Trophoblast cell (in vitro differentiated cells and primary cell): ENCODE results near the gene RGR.

Experiments
- DNase-seq, 2 donors: peaks; one replicate each; pipeline ENCODE4 v3.0.0-alpha.2; 2016
- H2AFZ ChIP-seq: 2 replicates; pipeline ENCODE4 v1.6.1; 2013; ENCODE audit warnings: low read length, moderate library complexity, mild to moderate bottlenecking; ENCODE audit not compliant: insufficient read depth, poor library complexity
- H2AK5ac ChIP-seq: 2 replicates; pipeline ENCODE4 v1.6.1; 2013; ENCODE audit warnings: mild to moderate bottlenecking, low read length
- H2BK120ac ChIP-seq: 2 replicates; pipeline ENCODE4 v1.6.1; 2013; ENCODE audit warnings: low read length, mild to moderate bottlenecking, moderate library complexity; ENCODE audit not compliant: insufficient read depth, poor library complexity
- H2BK12ac ChIP-seq: 2 replicates; pipeline ENCODE4 v1.6.1; 2013; ENCODE audit warnings: mild to moderate bottlenecking, low read length, moderate library complexity
- H2BK5ac ChIP-seq: 2 replicates; pipeline ENCODE4 v1.6.1; 2013; ENCODE audit warnings: low read length, low read depth, moderate library complexity, mild to moderate bottlenecking; ENCODE audit not compliant: poor library complexity
- H3K14ac ChIP-seq: 2 replicates; pipeline ENCODE4 v1.6.1; 2013; ENCODE audit warnings: mild to moderate bottlenecking, low read length
- H3K18ac ChIP-seq: 2 replicates; pipeline ENCODE4 v1.6.1; 2013; ENCODE audit warnings: mild to moderate bottlenecking, low read length
- H3K23ac ChIP-seq: 2 replicates; pipeline ENCODE4 v1.6.1; 2013; ENCODE audit warnings: low read length
- H3K27ac ChIP-seq: 2 replicates; pipeline ENCODE4 v1.5.1; 2013; ENCODE audit warnings: low read depth, mild to moderate bottlenecking, inconsistent platforms, low read length, moderate library complexity
- H3K27me3 ChIP-seq: 2 replicates; pipeline ENCODE4 v1.6.1; 2013; ENCODE audit warnings: inconsistent platforms, mild to moderate bottlenecking, low read length, moderate library complexity; ENCODE audit not compliant: insufficient read depth
- H3K36me3 ChIP-seq, 2 experiments: 1 replicate in 1 of 2; 2 replicates in 1 of 2; pipeline ENCODE4 v1.6.1; 2013; ENCODE audit warnings: low read length in 2 of 2, mild to moderate bottlenecking in 2 of 2, moderate library complexity in 1 of 2; ENCODE audit not compliant: insufficient read depth in 2 of 2, control insufficient read depth in 1 of 2
- H3K4ac ChIP-seq: 2 replicates; pipeline ENCODE4 v1.6.1; 2013; ENCODE audit warnings: low read depth, mild to moderate bottlenecking, low read length, moderate library complexity
- H3K4me1 ChIP-seq, 2 experiments: 1 replicate in 1 of 2; 2 replicates in 1 of 2; pipeline ENCODE4 v1.6.1; 2013; ENCODE audit warnings: low read length in 2 of 2, mild to moderate bottlenecking in 2 of 2, moderate library complexity in 1 of 2; ENCODE audit not compliant: insufficient read depth in 2 of 2, control insufficient read depth in 1 of 2
- H3K4me2 ChIP-seq: 2 replicates; pipeline ENCODE4 v1.6.1; 2013; ENCODE audit warnings: inconsistent platforms, mild to moderate bottlenecking, low read length, moderate library complexity
- H3K4me3 ChIP-seq: 2 replicates; pipeline ENCODE4 v1.5.1; 2013; ENCODE audit warnings: mild to moderate bottlenecking, low read depth, low read length, inconsistent platforms
- H3K79me1 ChIP-seq: one replicate; pipeline ENCODE4 v1.6.1; 2013; ENCODE audit warnings: low read length
- H3K79me2 ChIP-seq: 2 replicates; pipeline ENCODE4 v1.6.1; 2013; ENCODE audit warnings: low read length, mild to moderate bottlenecking; ENCODE audit not compliant: control insufficient read depth, insufficient read depth, poor library complexity
- H3K9ac ChIP-seq: 2 replicates; pipeline ENCODE4 v1.6.1; 2013; ENCODE audit warnings: mild to moderate bottlenecking, low read length
- H3K9me3 ChIP-seq: 2 replicates; pipeline ENCODE4 v1.6.1; 2013; ENCODE audit warnings: low read depth, mild to moderate bottlenecking, control low read depth, inconsistent platforms, low read length; ENCODE audit not compliant: insufficient read depth
- H4K12ac ChIP-seq: 2 replicates; pipeline ENCODE4 v1.6.1; 2013; ENCODE audit warnings: low read depth, mild to moderate bottlenecking, low read length, moderate library complexity
- H4K8ac ChIP-seq: 2 replicates; pipeline ENCODE4 v1.6.1; 2013; ENCODE audit warnings: low read depth, mild to moderate bottlenecking, low read length, moderate library complexity
- H4K91ac ChIP-seq: one replicate; pipeline ENCODE4 v1.6.1; 2013; ENCODE audit warnings: low read depth, mild to moderate bottlenecking, low read length, moderate library complexity
- WGBS: extraction: QIAGEN DNeasy Blood & Tissue Kit; methylation state at CpG from one replicate; pipeline ENCODE4 v1.1.7; 2013; ENCODE audit warnings: missing lambda C conversion rate; ENCODE audit not compliant: insufficient read length, insufficient coverage; ENCODE audit errors: extremely low coverage; 5-methylcytosine and 5-hydroxymethylcytosine counted together

Gene RGR

DNA sequence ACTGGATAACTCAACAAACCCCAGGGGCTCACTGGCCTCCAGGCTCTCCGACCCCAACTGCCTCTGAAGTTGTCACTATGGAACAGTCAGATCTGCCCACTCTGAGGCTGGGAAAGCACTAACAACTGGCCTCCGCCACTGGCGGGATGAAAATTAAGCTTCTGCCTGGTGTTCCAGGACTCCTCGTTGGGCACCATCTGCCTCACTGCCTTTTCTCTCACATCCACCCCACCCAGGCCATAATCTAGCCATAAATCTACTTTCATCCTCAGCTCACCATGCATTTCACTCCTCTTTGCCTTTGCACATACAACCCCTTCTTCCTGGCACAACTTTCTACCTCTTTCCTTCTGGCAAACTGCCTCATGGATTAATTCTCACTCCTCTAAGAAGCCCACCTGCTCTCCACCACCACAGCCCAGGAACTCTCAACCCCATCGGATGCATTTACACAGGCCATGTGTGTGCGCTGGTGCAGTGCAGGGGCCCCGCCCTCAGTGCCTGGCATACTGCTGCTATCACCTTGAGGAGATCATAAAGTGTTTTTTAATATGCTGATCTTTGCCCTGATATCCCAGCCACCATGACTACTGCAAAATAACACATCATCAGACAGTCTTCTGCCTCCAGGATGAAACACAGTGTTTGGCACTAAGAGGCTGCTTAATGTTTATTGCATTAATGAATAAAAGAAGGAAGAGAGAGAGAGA, 46.5 kb upstream of the RGR start:
- H2BK5ac ChIP-seq: no peak overlapping the region
- H3K79me2 ChIP-seq: no peaks in the 10 kb centered on the region
- no peak for DNase-seq
- H3K36me3 ChIP-seq: no peaks in the 10 kb centered on the region
- H3K79me1 ChIP-seq: no peaks in the 10 kb centered on the region
- no peak overlapping the region for H3K9ac ChIP-seq
- no peak overlapping the region for H3K18ac ChIP-seq
- no peaks in the 10 kb centered on the region for H3K9me3 ChIP-seq
- H4K8ac ChIP-seq: no peak overlapping the region
- H4K91ac ChIP-seq: no peak overlapping the region
- no peak overlapping the region for H3K23ac ChIP-seq
- H3K27me3 ChIP-seq: peaks cover 29% of the 10 kb centered on the region
- no peak overlapping the region for H2AK5ac ChIP-seq
- no peak overlapping the region for H2BK120ac ChIP-seq
- H2BK12ac ChIP-seq: no peak overlapping the region
- H4K12ac ChIP-seq: no peak overlapping the region
- H3K27ac ChIP-seq: no peak overlapping the region
- H3K4me2 ChIP-seq: no peak overlapping the region
- no peak overlapping the region for H3K14ac ChIP-seq
- H3K4me1 ChIP-seq: peaks cover 3 to 5% of the 10 kb centered on the region in 2 experiments
- no CpG with 5 or more reads among the region's 7 CpGs for WGBS
- H2AFZ ChIP-seq: no peak overlapping the region
- H3K4me3 ChIP-seq: no peak overlapping the region
- H3K4ac ChIP-seq: no peak overlapping the region

DNA sequence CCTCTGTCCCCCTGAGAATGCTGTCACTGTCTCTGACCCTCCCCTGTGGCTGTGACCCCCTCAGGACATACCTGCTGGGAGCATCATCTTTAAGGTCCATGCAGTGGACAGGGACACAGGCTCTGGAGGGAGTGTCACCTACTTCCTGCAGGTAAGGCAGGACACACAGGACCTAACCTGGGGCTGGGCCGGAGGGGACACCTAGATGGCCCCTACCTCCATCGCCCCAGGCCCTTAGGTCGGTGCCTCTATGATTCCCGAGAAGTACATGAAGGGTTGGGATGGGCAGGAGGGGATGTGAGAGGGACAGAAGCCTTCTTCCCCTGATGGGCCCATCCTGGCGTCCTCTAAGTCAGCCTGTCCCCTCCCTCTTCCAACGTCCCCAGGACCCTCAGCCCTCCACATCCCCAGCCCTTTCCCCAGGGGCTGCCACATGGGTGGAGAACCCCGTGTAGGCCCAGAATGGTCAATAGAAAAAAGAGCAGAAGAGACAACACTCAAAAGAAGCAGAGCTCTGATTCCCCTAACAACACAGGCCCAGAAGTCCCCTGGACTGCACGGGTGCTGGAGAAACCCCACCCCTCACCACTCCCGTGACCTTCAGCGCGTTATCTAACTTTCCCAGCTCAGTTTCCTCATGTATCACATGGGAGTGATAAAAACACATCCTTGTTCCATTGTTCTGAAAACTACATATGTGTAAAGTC, 44.2 kb upstream of the RGR start:
- Histone ChIP-seq H3K79me1 (no peaks in the 10 kb centered on the region), H3K14ac (no peak overlapping the region), H4K12ac (no peak overlapping the region), H3K4ac (no peak overlapping the region), H2AFZ (no peak overlapping the region), H4K91ac (no peak overlapping the region), H3K23ac (no peak overlapping the region), H3K36me3 (no peaks in the 10 kb centered on the region), H3K79me2 (no peaks in the 10 kb centered on the region), H3K4me1 (no peaks in the 10 kb centered on the region), H2BK5ac (no peak overlapping the region), H3K4me2 (no peak overlapping the region), H3K27me3 (peaks cover 7% of the 10 kb centered on the region), H2AK5ac (no peak overlapping the region), H3K9ac (no peak overlapping the region), H2BK12ac (no peak overlapping the region), H3K27ac (no peak overlapping the region), H3K9me3 (no peaks in the 10 kb centered on the region), H3K4me3 (no peak overlapping the region), H4K8ac (no peak overlapping the region), H3K18ac (no peak overlapping the region), H2BK120ac (no peak overlapping the region)
- WGBS: no CpG with 5 or more reads among the region's 11 CpGs
- no peak for DNase-seq

DNA sequence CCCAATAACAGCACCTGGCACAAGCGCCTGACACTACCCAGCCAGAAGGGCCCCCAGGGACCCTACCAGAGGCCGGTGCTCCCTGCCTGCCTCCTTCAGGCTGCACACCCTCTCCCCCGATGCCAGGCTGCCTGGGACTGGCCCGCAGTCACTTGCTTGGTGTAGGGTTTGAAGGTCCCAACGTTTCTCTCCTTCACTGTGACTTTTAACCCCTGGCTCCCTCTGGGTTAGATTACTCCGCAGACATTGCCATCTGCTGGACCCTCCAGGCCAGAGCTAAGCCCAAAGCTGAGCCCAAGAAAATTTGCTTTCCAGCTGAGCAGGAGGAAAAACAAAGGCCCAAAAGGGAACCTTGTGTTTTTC, 43.6 kb upstream of the RGR start:
- no peak for DNase-seq
- no peak overlapping the region for H3K27ac ChIP-seq
- H3K79me1 ChIP-seq: no peaks in the 10 kb centered on the region
- no peak overlapping the region for H3K14ac ChIP-seq
- H3K4me2 ChIP-seq: no peak overlapping the region
- no peak overlapping the region for H2BK5ac ChIP-seq
- H4K12ac ChIP-seq: no peak overlapping the region
- WGBS: no CpG with 5 or more reads among the region's 6 CpGs
- H3K4ac ChIP-seq: no peak overlapping the region
- peaks cover 2% of the 10 kb centered on the region for H3K27me3 ChIP-seq
- no peak overlapping the region for H4K91ac ChIP-seq
- H3K9me3 ChIP-seq: no peaks in the 10 kb centered on the region
- H3K4me3 ChIP-seq: no peak overlapping the region
- no peaks in the 10 kb centered on the region for H3K4me1 ChIP-seq
- H4K8ac ChIP-seq: no peak overlapping the region
- H3K36me3 ChIP-seq: no peaks in the 10 kb centered on the region
- no peak overlapping the region for H3K18ac ChIP-seq
- no peak overlapping the region for H3K23ac ChIP-seq
- no peak overlapping the region for H2BK12ac ChIP-seq
- H2AK5ac ChIP-seq: no peak overlapping the region
- H3K79me2 ChIP-seq: no peaks in the 10 kb centered on the region
- no peak overlapping the region for H2BK120ac ChIP-seq
- H2AFZ ChIP-seq: no peak overlapping the region
- H3K9ac ChIP-seq: no peak overlapping the region

DNA sequence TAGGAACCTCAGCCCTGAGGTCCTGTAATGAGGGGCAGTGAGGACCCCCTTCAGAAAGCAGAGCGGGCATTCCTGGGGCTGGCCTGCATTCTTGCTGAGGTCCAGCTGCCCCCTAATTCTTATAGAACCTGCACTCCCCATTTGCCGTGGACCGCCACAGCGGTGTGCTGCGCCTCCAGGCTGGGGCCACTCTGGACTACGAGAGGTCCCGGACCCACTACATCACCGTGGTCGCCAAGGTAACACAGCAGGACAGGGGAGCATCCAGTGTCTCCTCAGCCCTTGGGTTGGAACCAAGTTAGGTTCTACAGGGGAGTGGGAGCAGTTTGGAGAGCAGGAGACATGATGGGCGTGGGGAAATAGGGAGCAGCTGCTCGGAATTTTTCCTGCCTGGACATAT, 43.2 kb upstream of the RGR start:
- no CpG with 5 or more reads among the region's 11 CpGs for WGBS
- H4K91ac ChIP-seq: no peak overlapping the region

More for the DNA sequence above, 43.2 kb upstream of the RGR start:
- Histone ChIP-seq H3K14ac (no peak overlapping the region), H3K9me3 (no peaks in the 10 kb centered on the region), H2BK12ac (no peak overlapping the region), H4K8ac (no peak overlapping the region), H2BK120ac (no peak overlapping the region), H2BK5ac (no peak overlapping the region), H3K18ac (no peak overlapping the region), H3K36me3 (no peaks in the 10 kb centered on the region), H3K27ac (no peak overlapping the region), H3K79me1 (no peaks in the 10 kb centered on the region), H4K12ac (no peak overlapping the region), H3K4me2 (no peak overlapping the region), H3K27me3 (no peaks in the 10 kb centered on the region), H3K9ac (no peak overlapping the region), H2AK5ac (no peak overlapping the region), H3K79me2 (no peaks in the 10 kb centered on the region), H2AFZ (no peak overlapping the region), H3K4ac (no peak overlapping the region), H3K23ac (no peak overlapping the region), H3K4me3 (no peak overlapping the region), H3K4me1 (no peaks in the 10 kb centered on the region)
- DNase-seq: no peak
